SW 1271 (cell line): ENCODE data around the gene POLR2H.
A peak's percentile ranks its signal among the peaks of the same experiment; 100 is the strongest.

Experiments
- DNase-seq, 2 experiments: peaks; one replicate each; lab custom pipeline; 2025; lab: John Stamatoyannopoulos, UW

POLR2H gene

GRCh38 chr3:184387174-184387714, 25.7 kb downstream of the POLR2H start:
- no peak for DNase-seq

- no peak for DNase-seq
Observed at GRCh38 chr3:184388164-184388935, 26.8 kb downstream of the POLR2H start.

- DNase-seq, result no peak
Observed at GRCh38 chr3:184388936-184389230, 27.4 kb downstream of the POLR2H start.

- no peak for DNase-seq
Observed at GRCh38 chr3:184389384-184389783, 27.9 kb downstream of the POLR2H start.

GRCh38 chr3:184389935-184390528, 28.5 kb downstream of the POLR2H start:
- no peak for DNase-seq

- no peak for DNase-seq
Observed at GRCh38 chr3:184391266-184391665, 29.8 kb downstream of the POLR2H start.

GRCh38 chr3:184395320-184395660, 33.8 kb downstream of the POLR2H start:
- no peak for DNase-seq

- no peak for DNase-seq
Observed at GRCh38 chr3:184399410-184399809, 37.9 kb downstream of the POLR2H start.

- no peak for DNase-seq
Observed at GRCh38 chr3:184405075-184406030, 43.8 kb downstream of the POLR2H start.

- DNase-seq, result no peak
Observed at GRCh38 chr3:184409331-184409926, 47.9 kb downstream of the POLR2H start.

- DNase-seq, result no peak
Observed at GRCh38 chr3:184409946-184410500, 48.5 kb downstream of the POLR2H start.

- no peak for DNase-seq
Observed at GRCh38 chr3:184414418-184415202, 53.1 kb downstream of the POLR2H start.

GRCh38 chr3:184415203-184415490, 53.6 kb downstream of the POLR2H start:
- no peak for DNase-seq

GRCh38 chr3:184417619-184418327, 56.3 kb downstream of the POLR2H start:
- DNase-seq, result peak; percentile 16 to 42
